Measurements from ENCODE around the gene NNT. TPM values are rescaled to one million over a fixed set of nuclear protein-coding genes. Genes with fewer than 3 reads are reported as not detected.

Gene NNT
- total and polyA plus RNA-seq, 2 of the 13 experiments (the other 11 are each of a cell fraction or from before 2014, with no cell fraction given), result 21.1 to 58.0 TPM

GRCh38 chr5:43603344-43604217 lies 601 bp downstream of the NNT start (continued):
- TF ChIP-seq LBX2 (CRISPR knock-in tag; IDR thresholded peaks at IDR 0.05; ENCODE audit: borderline replicate concordance) (no peak), BATF2 (CRISPR knock-in tag; IDR thresholded peaks at IDR 0.05) (no peak), CBX5 (CRISPR knock-in tag; IDR thresholded peaks at IDR 0.05; ENCODE audit: borderline replicate concordance) (no peak), MXD1 (CRISPR knock-in tag; IDR thresholded peaks at IDR 0.05) (no peak), CREBL2 (CRISPR knock-in tag; IDR thresholded peaks at IDR 0.05; ENCODE audit: borderline replicate concordance) (no peak), TIGD3 (CRISPR knock-in tag; IDR thresholded peaks at IDR 0.05; ENCODE audit: borderline replicate concordance) (no peak), ZNF513 (CRISPR knock-in tag; conservative IDR thresholded peaks at IDR 0.05) (no peak), ZNF263 (CRISPR knock-in tag; IDR thresholded peaks at IDR 0.05) (no peak), ZNF275 (CRISPR knock-in tag; IDR thresholded peaks at IDR 0.05; ENCODE audit: borderline replicate concordance) (no peak), ADNP (CRISPR knock-in tag; IDR thresholded peaks at IDR 0.05) (no peak), ONECUT2 (CRISPR knock-in tag; IDR thresholded peaks at IDR 0.05) (no peak), STAG1 (CRISPR knock-in tag; IDR thresholded peaks at IDR 0.05) (no peak), ATF2 (CRISPR knock-in tag; IDR thresholded peaks at IDR 0.05) (peak; percentile 16; the same call in 1 of the 2 replicates), NRL (CRISPR knock-in tag; IDR thresholded peaks at IDR 0.05; ENCODE audit: borderline replicate concordance) (no peak; the same call in 1 of the 2 replicates), ZNF556 (CRISPR knock-in tag; IDR thresholded peaks at IDR 0.05; ENCODE audit: borderline replicate concordance) (no peak), HDAC6 (IDR thresholded peaks at IDR 0.05; ENCODE audit: low read depth, low read length) (no peak), ZNF256 (CRISPR knock-in tag; conservative IDR thresholded peaks at IDR 0.05) (no peak), TEAD2 (CRISPR knock-in tag; IDR thresholded peaks at IDR 0.05) (no peak)

Data from HepG2 (cell line).